HG02943 (cell line): ENCODE results near the gene NF1.
"Not testable (repeated sequence)": the region's sequence is repeated elsewhere in the genome, so short reads cannot be mapped to it uniquely, and the experiment has no call there.

Source experiments
- ATAC-seq: cut with Tn5 transposase; IDR thresholded peaks from one replicate; pipeline ENCODE4 v1.9.1; 2021; ENCODE audit warnings: mild to moderate bottlenecking, low read depth, moderate library complexity; ENCODE audit not compliant: unreplicated experiment

Gene NF1

DNA sequence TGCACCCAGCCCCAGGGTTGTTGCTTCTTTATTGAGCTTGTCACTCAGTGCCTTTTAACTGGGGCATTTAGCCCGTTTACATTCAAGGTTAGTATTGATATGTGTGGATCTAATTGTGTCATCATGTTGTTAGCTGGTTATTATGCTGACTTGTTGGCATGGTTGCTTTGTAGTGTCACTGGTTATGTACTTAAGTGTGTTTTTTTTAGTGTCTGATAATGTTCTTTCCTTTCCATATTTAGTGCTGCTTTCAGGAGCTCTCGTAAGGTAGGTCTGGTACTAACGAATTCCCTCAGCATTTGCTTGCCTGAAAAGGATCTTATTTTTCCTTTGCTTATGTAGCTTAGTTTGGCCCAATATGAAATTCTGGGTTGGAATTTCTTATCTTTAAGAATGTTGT, 33.5 kb downstream of the NF1 start:
- no peak for ATAC-seq

DNA sequence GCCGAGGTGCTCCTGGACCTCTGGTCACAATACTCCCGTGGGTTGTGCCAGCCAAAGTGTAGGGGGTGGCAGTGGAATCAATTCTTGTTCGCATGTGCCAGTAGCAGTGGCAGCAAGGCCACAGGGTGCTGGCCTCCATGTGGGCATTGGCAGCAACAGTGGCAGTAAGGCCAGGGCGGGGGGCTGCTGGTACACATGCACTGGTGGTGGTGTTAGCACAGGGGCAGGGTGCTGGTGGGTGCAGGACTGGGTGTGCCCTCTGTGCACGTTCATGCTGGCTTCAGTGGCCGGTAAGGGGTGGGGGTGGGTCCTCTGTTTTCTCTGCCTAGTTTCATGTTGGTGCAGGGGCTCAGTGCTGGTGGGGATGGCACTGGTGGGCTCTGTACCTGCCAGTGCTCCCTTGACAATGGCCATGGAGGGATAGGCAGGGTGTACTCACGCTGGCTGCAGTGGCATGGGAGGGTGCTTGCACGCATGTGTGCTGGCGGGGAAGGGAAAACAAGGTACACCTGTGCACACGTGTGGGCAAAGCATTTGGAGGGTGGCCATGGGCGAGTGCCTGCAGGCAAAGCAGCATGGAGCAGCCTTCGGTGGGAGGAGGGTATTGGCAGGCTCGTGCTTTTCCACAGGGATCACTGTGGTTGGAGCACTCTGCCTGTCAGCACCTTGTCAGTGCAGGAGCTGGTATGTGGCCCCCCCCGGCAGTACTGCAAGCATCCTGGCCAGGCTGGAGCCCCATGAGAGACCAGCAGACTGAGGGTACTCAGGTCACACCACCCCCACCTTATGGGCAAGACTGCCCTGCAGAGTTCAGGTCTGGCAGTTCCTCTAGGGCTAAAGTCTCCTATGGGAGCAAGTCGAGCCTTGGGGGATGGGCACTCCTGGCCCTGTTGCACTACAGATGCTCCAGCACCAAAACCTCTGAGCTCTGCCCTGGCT, 35.8 kb downstream of the NF1 start:
- no peak for ATAC-seq

DNA sequence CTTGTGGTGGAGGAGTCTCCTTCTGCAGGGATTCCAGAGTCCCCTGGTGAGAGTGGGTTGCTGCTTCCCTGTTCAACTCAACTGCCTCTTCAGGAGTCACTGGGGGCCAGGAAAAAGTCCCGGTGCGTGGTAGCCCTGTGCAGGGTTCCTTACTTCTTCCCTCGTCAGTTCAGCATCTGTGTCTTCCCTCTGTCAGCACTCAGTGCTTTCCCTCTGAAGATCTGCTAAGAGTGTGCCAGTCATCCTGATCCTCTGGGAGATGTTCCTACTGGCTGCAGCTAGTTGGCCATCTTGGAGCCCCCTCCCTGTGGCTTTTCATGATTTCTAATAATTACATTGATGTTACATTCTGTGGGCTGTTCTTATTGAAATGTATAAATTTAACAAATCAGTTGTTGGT, 36.5 kb downstream of the NF1 start:
- no peak for ATAC-seq

DNA sequence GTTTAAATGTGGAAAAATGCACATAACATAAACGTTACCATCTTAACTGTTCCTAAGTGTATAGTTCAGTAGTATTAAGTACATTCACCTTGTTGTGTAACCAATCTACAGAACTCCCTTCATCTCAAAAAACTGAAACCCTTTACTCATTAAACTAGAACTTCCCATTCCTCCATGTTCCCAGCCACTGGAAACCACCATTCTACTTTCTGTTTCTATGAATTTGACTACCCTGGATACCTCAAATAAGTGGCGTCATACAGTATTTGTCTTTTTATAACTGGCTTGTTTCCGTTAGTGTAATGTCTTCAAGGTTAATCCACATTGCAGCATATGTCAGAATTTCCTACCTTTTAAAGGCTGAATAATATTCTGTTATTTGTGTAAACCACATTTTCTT, 38.2 kb downstream of the NF1 start:
- ATAC-seq, result no peak

DNA sequence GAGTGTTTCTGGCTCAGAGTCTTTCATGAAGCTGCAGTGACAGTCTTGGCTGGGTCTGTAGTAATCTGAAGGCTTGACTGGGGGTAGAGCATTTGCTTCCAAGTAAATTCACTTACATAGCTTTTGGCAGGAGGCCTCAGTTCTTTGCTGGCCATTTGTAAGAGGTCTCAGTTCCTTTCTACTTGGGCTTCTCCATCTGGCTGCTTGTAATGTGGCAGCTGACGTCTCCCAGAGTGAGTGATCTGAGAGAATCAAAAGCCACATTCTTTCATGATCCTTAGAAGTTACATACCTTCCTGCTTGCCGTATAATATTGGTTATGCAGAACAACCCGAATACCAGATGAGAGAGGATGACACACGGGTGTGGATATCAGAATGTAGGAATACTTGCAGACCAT, 39.8 kb downstream of the NF1 start:
- no peak for ATAC-seq

DNA sequence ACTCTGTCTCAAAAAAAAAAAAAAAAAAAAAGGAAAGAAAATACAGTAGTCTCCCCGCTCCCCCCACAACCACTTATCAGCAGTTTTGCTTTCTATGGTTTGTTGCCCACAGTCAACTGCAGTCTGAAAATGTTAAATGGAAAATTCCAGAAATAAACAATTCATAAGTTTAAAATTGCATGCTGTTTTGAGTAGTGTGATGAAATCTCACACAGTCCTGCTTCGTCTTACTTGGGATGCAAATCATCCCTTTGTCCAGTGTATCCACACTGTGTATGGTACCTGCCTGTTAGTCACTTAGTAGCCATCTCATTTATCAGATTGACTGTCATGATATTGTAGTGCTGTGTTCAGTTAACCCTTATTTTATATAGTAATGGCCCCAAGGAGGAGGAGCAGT, 41.5 kb downstream of the NF1 start:
- ATAC-seq, result no peak

DNA sequence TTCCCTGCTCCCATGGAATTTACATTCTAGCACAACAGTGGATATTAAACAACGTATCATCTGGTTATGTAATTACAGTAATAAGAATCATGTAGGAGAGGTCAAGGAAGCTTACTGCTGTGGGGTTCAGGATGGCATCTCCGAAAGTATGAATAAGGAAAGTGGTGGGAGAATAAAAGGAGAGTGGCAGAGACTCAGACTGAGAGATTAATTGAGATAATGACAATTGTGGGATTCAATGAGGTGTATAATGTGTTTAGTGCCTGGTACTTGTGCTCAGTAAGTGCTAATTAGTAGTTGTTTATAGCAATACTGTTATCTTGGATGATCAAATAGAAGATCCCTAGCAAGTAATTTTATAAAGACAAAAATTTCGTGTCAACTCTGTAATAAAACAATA, 45.3 kb downstream of the NF1 start:
- no peak for ATAC-seq

DNA sequence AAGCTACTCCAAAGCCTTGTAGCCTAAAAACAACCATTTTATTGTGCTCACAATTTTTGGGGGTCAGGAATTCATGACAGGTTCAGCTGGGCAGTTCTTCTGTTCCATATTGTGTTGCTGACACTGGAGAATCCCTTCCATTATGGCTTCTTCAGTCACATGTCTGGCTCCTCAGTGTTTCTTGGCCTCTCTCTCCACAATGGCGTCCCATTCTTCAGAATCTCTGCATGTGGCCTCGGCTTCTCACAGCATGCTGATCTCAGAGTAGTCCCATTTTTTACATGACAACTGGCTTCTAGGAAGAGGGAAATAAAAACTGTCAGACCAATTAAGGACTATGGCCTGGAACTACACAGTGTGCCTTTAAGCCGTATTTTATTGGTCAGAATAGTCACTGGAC, 49.7 kb downstream of the NF1 start:
- ATAC-seq, result no peak

DNA sequence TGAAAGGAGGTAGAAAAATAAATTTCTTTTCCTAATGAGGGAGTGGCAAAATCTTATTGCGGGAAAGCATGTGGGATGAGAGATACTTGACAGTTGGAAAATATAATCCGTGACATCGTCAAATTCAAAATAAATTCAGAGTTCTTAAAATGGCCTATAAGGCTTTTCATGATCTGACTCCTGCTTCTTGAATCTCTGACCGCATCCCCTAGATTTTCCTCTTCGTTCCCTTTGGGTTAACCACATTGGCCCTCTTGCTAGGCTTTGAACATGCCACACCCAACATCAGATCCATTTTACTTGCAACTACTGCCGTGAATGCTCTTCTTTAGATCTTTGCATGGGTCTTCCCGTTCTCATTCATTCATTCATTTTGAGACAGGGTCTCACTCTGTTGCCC, 50.1 kb downstream of the NF1 start:
- ATAC-seq, result no peak

DNA sequence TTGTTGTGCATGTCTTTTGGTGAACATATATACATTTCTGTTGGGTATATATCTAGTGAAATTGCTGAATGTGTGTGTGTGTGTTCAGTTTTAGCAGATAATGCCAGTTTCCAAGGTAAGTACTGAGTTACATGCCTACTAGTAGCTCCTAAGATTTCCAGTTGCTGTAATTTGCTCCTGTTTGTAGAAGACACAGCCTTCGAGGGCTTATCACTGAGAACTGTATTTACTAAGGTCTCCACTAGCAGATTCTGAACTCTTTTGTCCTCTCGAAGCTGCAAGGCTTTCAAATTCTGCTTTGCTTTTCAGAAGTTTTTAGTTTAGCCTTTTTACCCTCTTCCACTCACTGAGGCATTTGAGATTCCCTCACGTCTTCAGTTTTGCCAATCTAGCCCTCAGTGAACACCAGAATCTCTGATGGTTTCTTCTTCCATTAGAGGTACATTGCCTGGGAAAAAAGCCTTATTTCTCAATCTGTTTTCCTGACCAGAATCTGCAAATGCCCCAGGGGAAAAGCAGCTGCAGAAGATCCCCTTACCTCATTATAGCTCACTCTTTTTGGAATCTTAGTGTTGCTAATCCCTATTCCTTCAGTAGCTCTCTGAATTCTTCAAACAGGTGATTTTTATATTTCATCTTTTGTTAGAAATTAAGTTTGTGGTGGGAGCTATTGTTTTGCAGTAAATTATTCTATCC, 52.9 kb downstream of the NF1 start:
- ATAC-seq, result no peak

DNA sequence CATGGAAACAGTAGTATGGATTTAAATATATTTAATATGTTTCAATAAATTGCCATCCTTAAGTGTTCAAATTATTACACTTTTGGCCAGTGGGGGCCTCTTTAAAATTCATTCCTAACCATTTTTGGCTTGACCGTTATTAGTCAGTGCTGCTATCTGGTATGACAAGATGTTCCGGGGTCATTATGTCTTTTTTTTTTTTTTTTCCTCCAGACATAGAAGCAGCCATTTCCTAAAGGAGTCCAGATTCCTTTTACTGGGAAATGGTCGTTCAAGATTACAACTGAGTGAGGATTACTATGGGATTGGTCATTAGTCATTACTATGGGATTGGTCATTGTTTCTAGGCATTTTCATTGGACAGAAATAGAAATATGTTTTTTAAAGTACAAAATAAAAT, 53.4 kb downstream of the NF1 start:
- ATAC-seq, result no peak

DNA sequence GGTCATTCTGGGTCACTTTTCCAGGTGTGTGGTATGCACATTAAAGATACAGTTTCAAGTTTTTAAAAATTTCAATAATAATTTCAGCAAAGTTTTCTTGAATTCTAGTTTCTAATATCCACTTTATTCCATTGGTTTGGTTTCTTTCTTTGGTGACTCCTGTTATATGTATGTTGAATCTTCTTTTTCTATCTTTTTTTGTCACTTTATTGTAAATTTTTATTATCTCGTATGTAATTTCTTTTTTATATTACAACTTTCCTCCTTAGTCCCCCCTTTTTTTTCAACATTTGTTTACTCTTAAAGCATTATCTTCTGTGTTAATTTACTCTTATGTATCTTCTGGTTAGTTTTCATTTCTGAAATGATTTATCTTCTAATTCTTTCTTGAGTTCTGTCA, 57.5 kb downstream of the NF1 start:
- ATAC-seq, result no peak

DNA sequence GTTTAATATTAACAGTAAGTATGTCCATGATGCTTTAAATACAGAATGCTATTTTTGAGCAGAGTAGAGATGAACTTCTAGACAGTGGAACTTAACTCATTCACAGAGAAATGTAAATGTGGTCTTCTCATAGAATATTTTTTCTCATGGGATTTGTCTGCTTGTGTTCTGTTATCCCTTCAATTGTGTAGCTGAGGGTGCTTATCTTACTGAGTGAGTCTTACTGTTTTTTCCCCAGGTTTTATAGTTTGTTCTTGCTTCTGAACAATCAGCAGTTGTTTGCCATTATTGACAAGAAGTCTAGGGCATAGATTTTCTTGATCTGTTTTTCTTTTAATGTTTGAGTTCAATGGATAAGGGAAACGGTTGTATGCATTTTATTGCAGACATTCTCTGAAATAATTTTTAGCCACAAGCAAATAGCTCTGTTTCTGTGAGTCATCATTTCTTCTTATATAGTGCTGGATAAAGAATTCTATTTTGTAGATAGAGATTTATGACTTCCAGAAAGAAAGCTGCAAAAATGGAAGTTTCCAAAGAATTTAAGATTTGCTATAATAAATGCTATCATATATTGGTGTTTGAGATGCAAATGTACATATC, 60.5 kb downstream of the NF1 start:
- no peak for ATAC-seq

DNA sequence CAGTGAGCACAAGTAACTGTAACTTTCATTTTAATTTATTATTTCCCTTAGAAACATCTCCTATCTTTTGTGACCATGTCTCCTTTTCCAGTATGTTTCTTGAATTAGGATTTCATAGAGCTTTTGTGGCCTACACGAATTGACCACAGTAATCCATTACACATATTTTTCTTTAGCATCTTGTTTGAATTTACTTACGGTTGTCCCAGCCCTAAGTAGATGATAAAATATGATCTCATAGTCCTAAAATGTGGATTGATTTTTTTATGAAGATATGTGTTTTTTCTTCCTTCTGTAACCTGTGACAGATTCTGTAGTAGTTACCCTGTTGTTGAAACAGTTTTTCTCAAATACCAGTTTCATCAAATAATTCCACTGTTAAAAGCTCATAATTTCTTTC, 61.5 kb downstream of the NF1 start:
- ATAC-seq, result no peak

DNA sequence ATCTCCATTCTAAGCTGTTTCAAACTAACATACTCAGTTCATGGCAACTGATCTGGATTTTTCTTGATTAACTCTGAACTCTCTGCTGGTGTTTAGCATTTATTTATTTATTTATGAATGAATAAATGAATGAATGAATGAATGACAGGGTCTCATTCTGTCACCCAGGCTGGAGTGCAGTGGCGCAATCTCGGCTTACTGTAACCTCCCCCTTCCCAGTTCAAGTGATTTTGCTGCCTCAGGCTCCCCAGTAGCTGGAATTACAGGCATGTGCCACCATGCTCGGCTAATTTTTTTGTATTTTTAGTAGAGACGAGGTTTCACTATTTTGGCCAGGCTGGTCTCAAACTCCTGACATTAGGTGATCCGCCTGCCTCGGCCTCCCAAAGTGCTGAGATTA, 62.1 kb downstream of the NF1 start:
- not testable (repeated sequence) for ATAC-seq

DNA sequence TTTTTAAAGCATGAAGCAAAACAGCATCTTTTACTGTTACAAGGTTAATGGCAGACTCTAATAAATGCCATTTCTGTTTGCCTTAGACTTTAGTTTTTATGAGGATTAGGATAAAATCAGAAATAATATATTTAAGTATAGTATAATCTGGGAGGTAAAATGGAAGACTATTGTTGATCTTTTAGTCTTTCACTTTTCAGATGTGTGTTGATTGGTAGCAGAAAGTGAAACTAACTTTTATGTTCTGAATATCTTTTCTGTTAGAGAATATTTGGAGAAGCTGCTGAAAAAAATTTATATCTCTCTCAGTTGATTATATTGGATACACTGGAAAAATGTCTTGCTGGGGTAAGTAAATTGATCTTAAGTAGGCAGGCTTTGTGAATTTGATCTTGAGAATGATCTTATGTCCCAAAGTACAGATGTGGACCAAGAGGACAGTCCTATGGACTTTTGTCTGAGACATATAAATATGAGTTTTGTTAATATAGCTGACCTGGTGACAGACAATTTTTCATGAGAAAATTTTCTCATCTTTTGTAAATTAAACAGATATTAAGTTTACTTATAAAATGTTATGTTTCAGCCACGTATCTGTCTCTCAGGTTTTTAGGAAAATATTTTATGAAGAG, 64.1 kb downstream of the NF1 start:
- no peak for ATAC-seq

DNA sequence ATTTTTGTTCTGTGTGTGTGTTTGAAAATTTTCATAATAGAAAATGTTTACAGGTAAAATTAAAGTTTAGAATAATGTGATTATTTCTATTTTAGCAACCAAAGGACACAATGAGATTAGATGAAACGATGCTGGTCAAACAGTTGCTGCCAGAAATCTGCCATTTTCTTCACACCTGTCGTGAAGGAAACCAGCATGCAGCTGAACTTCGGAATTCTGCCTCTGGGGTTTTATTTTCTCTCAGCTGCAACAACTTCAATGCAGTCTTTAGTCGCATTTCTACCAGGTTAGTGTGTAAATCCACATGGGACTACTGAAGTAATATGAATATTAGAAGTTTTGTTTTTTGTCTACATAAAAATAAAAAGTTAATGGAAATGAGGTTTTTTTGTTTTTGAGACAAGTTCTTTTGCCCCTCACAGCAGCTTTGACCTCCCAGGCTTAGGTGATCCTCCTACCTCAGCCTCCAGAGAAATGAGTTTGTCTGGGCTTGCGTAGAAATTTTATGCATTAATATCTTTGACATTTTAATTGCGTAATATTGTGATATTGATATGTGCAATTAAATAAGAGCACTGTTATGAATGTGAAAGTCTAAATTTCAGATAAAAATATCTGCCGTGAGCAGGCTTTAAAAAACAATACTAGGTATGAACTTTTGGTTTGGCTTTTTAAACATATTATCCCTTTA, 68.5 kb downstream of the NF1 start:
- ATAC-seq, result no peak

DNA sequence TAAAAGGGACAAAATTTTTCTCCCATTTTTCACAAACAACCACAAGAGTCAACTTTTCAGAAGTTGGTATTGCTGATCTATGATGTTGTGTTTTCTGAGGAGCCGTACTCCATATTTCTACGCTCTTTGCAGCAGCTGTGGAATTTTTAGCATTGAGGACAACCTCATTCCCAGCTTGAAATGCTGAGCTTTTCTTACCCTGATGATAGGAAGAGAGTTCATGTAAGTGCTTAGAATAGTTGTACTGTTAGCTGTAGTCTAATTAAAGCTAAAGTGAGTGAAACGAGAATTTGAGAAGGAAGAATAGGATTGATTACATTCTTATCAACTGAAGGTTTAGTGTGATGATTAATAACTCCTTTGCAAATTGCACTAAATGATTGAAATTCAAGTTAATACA, 72.3 kb downstream of the NF1 start:
- ATAC-seq, result no peak

DNA sequence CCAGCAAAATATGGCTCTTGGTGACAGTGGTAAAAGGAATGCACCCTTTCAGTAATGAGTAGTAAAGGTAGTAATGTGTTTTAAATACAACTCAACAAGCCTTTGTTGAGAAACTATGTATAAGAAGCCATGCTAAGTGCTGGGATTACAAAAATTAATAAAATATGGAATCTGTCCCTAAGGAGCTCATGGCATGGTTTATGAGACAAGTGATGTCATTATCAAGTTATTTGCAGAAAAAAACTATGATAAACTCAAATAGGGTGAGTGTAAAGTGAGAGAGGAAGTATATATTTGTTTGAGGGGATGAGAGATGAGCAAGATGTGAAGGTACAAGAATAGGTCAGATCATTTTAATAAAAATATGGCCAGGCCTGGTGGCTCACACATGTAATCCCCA, 76.9 kb downstream of the NF1 start:
- no peak for ATAC-seq

DNA sequence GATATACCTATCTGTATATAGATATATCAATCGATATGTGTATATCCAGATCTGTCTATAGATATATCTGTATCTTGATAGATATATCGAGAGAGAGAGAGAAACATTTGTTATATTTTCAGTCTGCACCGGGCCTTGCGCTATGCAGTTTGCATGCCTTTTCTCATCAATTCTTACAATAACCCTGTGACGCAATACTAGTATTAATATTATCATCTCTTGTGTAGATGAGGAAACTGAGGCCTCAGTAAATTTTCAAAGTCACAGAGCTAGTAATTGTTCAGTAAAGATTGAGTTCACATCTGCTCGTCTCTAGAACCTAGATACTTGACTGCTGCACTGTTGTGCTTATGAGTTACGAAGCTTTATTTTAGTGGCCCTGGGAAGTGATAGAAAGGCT, 77.6 kb downstream of the NF1 start:
- no peak for ATAC-seq

DNA sequence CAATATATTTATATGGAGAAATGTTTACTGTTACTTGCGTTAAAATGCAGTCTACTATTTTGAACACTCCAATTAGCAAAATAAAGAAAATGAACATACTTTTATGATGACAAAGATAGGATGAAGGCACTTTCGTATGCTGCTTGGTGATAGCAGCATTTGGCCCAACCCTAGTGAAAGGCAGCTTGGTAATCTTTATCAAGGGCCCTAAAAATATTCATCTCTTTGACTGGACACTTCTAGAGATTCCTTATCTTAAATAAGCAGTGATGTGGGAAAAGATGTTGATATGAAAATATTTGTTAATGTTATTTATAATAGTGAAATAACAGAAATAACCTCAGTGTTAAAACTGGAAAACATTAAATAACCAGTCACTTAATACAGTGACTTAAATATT, 79.4 kb downstream of the NF1 start:
- ATAC-seq, result no peak
